ENCODE data around the gene BGN.

GRCh38 chrX:153455571-153455970, 39.2 kb upstream of the BGN start:
- TF ChIP-seq CTCF (IDR thresholded peaks at IDR 0.05 in 4 of 5, conservative IDR thresholded peaks at IDR 0.05 in 1 of 5) (no peak), POLR2A (IDR thresholded peaks at IDR 0.05) (no peak)

All from gastrocnemius medialis (tissue), 4 donors.